Tibial artery (tissue), 4 donors: ENCODE results near the gene FSD1.
A peak's percentile ranks its signal among the peaks of the same experiment; 100 is the strongest.

Source experiments
- DNase-seq, 2 donors: peaks; one replicate each; pipeline ENCODE4 v3.0.0-alpha.2; 2019
- H3K27ac ChIP-seq, 2 donors: fragments of 200-600 bp; sonication (generic) in 1 of 2; 1 replicate in 1 of 2; 2 replicates in 1 of 2; pipeline ENCODE4 v1.5.1; 2018 to 2019; ENCODE audit warnings: mild to moderate bottlenecking in 1 of 2
- H3K27me3 ChIP-seq, 2 donors: fragments of 200-600 bp; sonication (generic) in 1 of 2; one replicate each; pipeline versions ENCODE4 v1.5.1 to v1.6.0; 2016 to 2019
- H3K36me3 ChIP-seq, 3 donors: fragments of 200-600 bp; sonication (generic) in 2 of 3; one replicate each; pipeline ENCODE4 v1.5.1; 2016 to 2019; ENCODE audit warnings: mild to moderate bottlenecking in 2 of 3
- H3K4me1 ChIP-seq, 4 donors: fragments of 200-600 bp; sonication (generic) in 2 of 4; 1 replicate in 3 of 4; 2 replicates in 1 of 4; pipeline ENCODE4 v1.5.1; 2016 to 2019
- H3K4me3 ChIP-seq, 2 donors: fragments of 200-600 bp; sonication (generic) in 1 of 2; 1 replicate in 1 of 2; 2 replicates in 1 of 2; pipeline ENCODE4 v1.5.1; 2018 to 2019; ENCODE audit warnings: mild to moderate bottlenecking in 2 of 2
- H3K9me3 ChIP-seq, 3 donors: fragments of 200-600 bp; sonication (generic) in 1 of 3; one replicate each; pipeline ENCODE4 v1.5.1; 2016 to 2019
- CTCF ChIP-seq, 2 experiments: fragments of 200-600 bp in 1 of 2; fragments of 450-650 bp in 1 of 2; IDR thresholded peaks; one replicate each; pipeline ENCODE4 v1.5.1; 2017 to 2019; ENCODE audit warnings: antibody characterized with exemption in 2 of 2, mild to moderate bottlenecking in 1 of 2, moderate library complexity in 1 of 2
- intact Hi-C: fragments of 100-400 bp; cut with DNase I; formaldehyde crosslinking; loops from one replicate; pipeline ENCODE4 v1.15.0; 2023; ENCODE audit warnings: low total_unique reads

Gene FSD1

DNA sequence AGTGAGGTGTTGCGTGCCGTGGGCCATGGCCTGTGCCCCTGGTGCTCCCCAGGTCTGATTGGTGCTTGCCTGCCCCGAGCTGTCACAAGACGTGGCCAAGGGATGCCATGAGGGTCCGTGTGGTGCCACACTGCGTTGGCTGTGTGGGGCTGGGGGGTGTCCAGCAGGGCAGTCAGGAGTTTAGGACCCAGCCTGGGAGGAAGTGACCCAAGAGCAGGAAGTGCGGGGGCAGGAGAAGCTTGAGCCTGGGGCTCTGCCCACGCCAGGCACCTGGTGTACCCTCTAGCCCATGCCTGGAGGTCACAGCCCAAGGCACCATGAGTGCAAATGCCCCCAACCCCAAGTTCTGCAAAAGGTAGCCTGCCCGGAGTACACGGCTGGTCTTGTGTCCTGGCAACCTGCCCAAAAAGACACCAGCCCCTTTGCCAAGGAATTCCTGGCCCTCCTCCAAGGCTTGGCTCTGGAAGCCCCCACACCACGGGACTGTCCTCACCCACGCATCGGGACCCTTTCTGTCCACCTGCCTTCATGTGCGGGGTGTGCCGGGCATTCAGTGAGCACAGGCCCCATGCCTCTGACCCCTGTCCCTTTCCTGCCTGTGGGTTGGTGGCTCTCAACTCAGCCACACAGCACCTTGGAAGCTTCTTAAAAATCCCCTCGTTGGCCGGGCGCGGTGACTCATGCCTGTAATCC, 63.9 kb downstream of the FSD1 start:
- Histone ChIP-seq H3K9me3 (no peaks in the 10 kb centered on the region), H3K36me3 (peaks cover 32 to 38% (median 38%) of the 10 kb centered on the region in 3 donors), H3K27me3 (no peaks in the 10 kb centered on the region), H3K4me3 (no peak overlapping the region), H3K27ac (peak overlapping the region in 1 of 2 donors; percentile 19), H3K4me1 (peaks cover 5 to 60% (median 53%) of the 10 kb centered on the region in 4 donors)
- TF ChIP-seq CTCF (IDR thresholded peaks at IDR 0.05), result no peak
- intact Hi-C loops, result no loop called here
- DNase-seq, result peak in 1 of 2 donors; percentile 62

DNA sequence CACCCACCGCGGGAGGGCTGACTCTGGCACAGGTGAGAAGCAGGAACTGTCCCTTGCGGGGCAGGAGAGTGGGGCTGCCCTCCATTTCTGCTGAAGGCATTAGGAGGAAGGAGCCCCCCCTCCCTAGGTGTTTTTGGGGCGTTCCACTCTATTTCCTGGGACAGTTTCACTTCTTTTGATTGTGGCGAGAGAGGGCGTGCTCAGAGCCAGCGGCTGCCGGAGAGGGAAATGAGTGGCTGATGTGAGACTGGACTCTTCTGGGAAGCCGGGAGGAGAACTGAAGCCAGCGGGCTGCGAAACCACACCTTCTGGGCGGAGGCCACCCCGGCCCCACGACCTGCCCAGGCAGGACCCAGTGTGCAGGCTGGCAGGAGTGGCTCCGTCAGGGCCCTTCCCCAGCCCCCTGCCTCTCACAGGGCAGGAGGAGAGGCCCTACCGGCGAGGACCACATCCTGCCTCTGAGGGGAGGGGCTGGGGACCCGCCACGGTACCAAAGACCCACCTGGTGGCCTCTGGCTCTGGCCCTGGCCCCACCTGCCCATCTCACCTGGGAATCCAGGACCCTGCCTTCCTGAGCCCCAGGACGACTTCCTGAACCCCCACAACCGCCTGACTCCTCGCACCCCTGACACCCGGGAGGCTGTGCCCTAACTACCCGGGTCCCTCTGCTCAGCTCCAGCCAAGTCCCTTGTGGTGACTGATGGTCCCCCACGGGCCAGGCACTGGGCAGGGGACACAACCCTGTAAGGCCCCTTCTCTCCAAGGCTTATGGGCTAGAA, 64.9 kb downstream of the FSD1 start:
- H3K4me1 ChIP-seq, result peaks cover 13 to 70% (median 63%) of the 10 kb centered on the region in 4 donors
- intact Hi-C loops, result no loop called here

DNA sequence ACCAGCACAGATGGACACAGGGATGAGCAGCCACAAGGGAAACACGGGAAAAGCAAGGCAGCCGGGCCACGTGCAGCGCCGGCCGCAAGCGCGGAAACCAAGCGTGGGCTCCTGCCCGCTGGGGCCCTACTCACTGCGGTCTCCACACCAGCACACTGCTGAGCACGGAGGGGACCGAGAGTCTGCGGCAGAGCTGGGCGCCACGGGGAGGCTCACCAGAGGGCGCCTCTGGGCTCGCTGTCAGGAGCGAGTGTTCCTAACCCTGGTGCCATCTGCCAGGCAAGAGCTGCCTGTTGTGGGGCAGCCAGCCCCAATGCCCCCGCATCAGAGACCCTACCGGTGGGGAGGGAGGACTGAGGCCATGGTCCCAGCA, 65.5 kb downstream of the FSD1 start:
- H3K27me3 ChIP-seq, result no peaks in the 10 kb centered on the region
- intact Hi-C loops, result no loop called here
- peak in 1 of 2 donors; percentile 68 for DNase-seq
- no peak for TF ChIP-seq CTCF (IDR thresholded peaks at IDR 0.05)
- no peak overlapping the region for H3K27ac ChIP-seq
- peaks cover 18 to 24% (median 22%) of the 10 kb centered on the region in 3 donors for H3K36me3 ChIP-seq
- H3K9me3 ChIP-seq, result no peaks in the 10 kb centered on the region
- peaks cover 18 to 76% (median 69%) of the 10 kb centered on the region in 4 donors for H3K4me1 ChIP-seq
- no peak overlapping the region for H3K4me3 ChIP-seq

More for the DNA sequence above, 64.9 kb downstream of the FSD1 start:
- H3K27ac ChIP-seq, result no peak overlapping the region
- no peaks in the 10 kb centered on the region for H3K9me3 ChIP-seq
- H3K27me3 ChIP-seq, result no peaks in the 10 kb centered on the region
- no peak for TF ChIP-seq CTCF (IDR thresholded peaks at IDR 0.05)
- H3K4me3 ChIP-seq, result peak overlapping the region in 1 of 2 donors; percentile 8
- H3K36me3 ChIP-seq, result peaks cover 21 to 28% (median 28%) of the 10 kb centered on the region in 3 donors
- DNase-seq, result peak in 1 of 2 donors; percentile 69

DNA sequence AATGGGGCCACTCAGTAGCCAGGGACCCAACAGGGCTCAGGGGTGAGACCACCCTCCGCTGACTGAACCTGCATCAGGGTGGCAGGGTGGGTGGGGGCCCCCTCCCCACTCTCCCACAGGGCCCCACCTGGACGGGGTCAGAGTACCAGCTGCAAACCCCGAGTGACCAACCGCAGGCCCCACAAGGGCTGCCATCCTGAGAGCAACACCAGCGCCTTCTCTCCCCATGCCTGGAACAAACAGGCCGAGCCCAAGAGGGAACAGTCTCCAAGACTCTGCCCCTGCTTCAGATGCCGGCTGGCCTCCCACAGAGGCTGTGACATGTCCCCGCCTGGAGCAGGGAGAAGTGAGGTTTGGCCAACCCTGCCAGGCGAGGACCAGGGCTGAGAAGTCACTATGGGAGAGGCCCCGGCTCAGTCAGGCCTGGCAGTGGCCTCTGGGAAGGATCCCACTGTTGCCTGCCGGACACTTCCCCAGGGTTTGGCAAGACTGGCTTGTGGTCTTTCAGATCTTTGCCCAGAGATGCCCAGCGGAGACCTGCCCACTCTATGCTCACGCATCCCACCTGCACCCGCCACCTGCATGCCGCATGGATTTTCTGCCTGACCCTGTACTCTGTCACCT, 66.1 kb downstream of the FSD1 start:
- no peak for TF ChIP-seq CTCF (IDR thresholded peaks at IDR 0.05)
- intact Hi-C loops, result no loop called here
- Histone ChIP-seq H3K4me1 (peaks cover 23 to 82% (median 76%) of the 10 kb centered on the region in 4 donors), H3K27me3 (no peaks in the 10 kb centered on the region), H3K27ac (peak overlapping the region; percentile 4 to 97), H3K9me3 (no peaks in the 10 kb centered on the region), H3K4me3 (no peak overlapping the region), H3K36me3 (peaks cover 11 to 17% (median 16%) of the 10 kb centered on the region in 3 donors)
- DNase-seq, result peak in 1 of 2 donors; percentile 64

- Histone ChIP-seq H3K4me1 (peaks cover 23 to 92% (median 85%) of the 10 kb centered on the region in 4 donors), H3K27ac (peak overlapping the region; percentile 84 to 97), H3K36me3 (peaks cover 2 to 7% (median 6%) of the 10 kb centered on the region in 3 donors), H3K4me3 (no peak overlapping the region), H3K27me3 (no peaks in the 10 kb centered on the region), H3K9me3 (no peaks in the 10 kb centered on the region)
- intact Hi-C loops, result no loop called here
- TF ChIP-seq CTCF (IDR thresholded peaks at IDR 0.05), result no peak
- peak in 1 of 2 donors; percentile 60 for DNase-seq
Measured at GRCh38 chr19:4371247-4372164, 67.1 kb downstream of the FSD1 start.
